COLO829 (cell line): Measurements from ENCODE around the gene SDHB.
"Not testable (repeated sequence)": the region's sequence is repeated elsewhere in the genome, so short reads cannot be mapped to it uniquely, and the experiment has no call there.

ENCODE experiments used
- DNase-seq: peaks from one replicate; pipeline ENCODE4 v3.0.0; 2012; ENCODE audit warnings: low spot score

Gene SDHB

GRCh38 chr1:17075470-17076255 is 21.8 kb upstream of the SDHB start:
- no peak for DNase-seq

- DNase-seq, result no peak
Measured at GRCh38 chr1:17071794-17072193, 18.0 kb upstream of the SDHB start.

GRCh38 chr1:17070163-17070525 is 16.3 kb upstream of the SDHB start:
- no peak for DNase-seq

GRCh38 chr1:17069452-17070162 is 15.8 kb upstream of the SDHB start:
- no peak for DNase-seq

GRCh38 chr1:17068789-17069188 is 15.0 kb upstream of the SDHB start:
- no peak for DNase-seq

- DNase-seq, result no peak
Measured at GRCh38 chr1:17067465-17068240, 13.8 kb upstream of the SDHB start.

- no peak for DNase-seq
Measured at GRCh38 chr1:17067069-17067426, 13.2 kb upstream of the SDHB start.

GRCh38 chr1:17066361-17067068 is 12.7 kb upstream of the SDHB start:
- DNase-seq, result no peak

GRCh38 chr1:17065666-17066065 is 11.8 kb upstream of the SDHB start:
- no peak for DNase-seq

GRCh38 chr1:17062751-17063150 is 8.9 kb upstream of the SDHB start:
- DNase-seq, result not testable (repeated sequence)

GRCh38 chr1:17061892-17062291 is 8.1 kb upstream of the SDHB start:
- no peak for DNase-seq

- no peak for DNase-seq
Measured at GRCh38 chr1:17061486-17061885, 7.7 kb upstream of the SDHB start.

- DNase-seq, result no peak
Measured at GRCh38 chr1:17060306-17060749, 6.5 kb upstream of the SDHB start.

- peak; percentile 57 for DNase-seq
Measured at GRCh38 chr1:17059391-17060305, 5.8 kb upstream of the SDHB start.

- no peak for DNase-seq
Measured at GRCh38 chr1:17056551-17056950, 2.7 kb upstream of the SDHB start.

GRCh38 chr1:17055801-17056200 is 2.0 kb upstream of the SDHB start:
- no peak for DNase-seq

GRCh38 chr1:17053086-17053684 is 647 bp downstream of the SDHB start:
- no peak for DNase-seq

GRCh38 chr1:17052641-17053040 is 1.2 kb downstream of the SDHB start:
- no peak for DNase-seq

- no peak for DNase-seq
Measured at GRCh38 chr1:17052038-17052437, 1.8 kb downstream of the SDHB start.

- peak; percentile 15 for DNase-seq
Measured at GRCh38 chr1:17047924-17048323, 5.9 kb downstream of the SDHB start.

- no peak for DNase-seq
Measured at GRCh38 chr1:17046334-17046657, 7.5 kb downstream of the SDHB start.
